ENCODE measurements around the gene NEMP1.

DNA sequence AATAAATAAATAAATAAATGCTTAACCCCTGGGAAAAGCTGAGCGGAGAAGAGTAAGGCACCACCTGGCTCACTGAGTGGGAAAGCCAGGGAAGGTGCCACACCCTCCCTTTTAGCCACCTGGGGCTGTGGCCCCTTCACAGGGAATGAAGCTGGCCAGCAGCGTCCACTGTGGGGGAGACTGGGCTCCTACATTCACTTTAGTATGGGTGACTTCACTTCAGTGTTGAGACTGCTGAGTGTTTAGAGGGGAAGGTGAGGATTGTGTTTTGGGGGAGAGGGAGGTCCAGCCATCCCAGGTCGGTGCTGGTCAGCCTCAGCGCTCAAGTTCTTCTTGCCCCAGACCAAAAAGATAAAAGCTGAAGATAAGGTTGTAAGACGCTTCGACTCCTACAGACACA lies 11.9 kb upstream of the NEMP1 start:
- TF ChIP-seq ZNF70 (CRISPR knock-in tag; IDR thresholded peaks at IDR 0.05) (no peak), TOX (CRISPR knock-in tag; IDR thresholded peaks at IDR 0.05; ENCODE audit: borderline replicate concordance) (no peak), ARNTL (CRISPR knock-in tag; IDR thresholded peaks at IDR 0.05; ENCODE audit: borderline replicate concordance, low read depth) (no peak), ZFP30 (CRISPR knock-in tag; IDR thresholded peaks at IDR 0.05) (no peak), RARB (CRISPR knock-in tag; IDR thresholded peaks at IDR 0.05) (no peak)

Measured in SK-N-SH treated with all-trans-retinoic acid at 6 μM for 48 hours (cell line).